ENCODE measurements around the gene MBNL1.

GRCh38 chr3:152496286-152496685 lies 227.6 kb downstream of the MBNL1 start:
- no peak for TF ChIP-seq CTCF (IDR thresholded peaks at IDR 0.05; ENCODE audit: low read length)
- TF ChIP-seq EZH2phosphoT487 (IDR thresholded peaks at IDR 0.05; ENCODE audit: low read length), result no peak
